HL-60 (cell line): ENCODE measurements around the gene USP44.

Source experiments
- DNase-seq, 2 experiments: peaks; one replicate each; pipeline ENCODE4 v3.0.0-alpha.2; 2010 to 2020; ENCODE audit warnings: low read depth in 1 of 2, low spot score in 1 of 2
- H3K27ac ChIP-seq: fragments of 250-450 bp; sonication (Bioruptor Pico); replicated peaks from 2 replicates; pipeline ENCODE4 v1.5.1; 2020; ENCODE audit warnings: mild to moderate bottlenecking, moderate library complexity
- H3K27me3 ChIP-seq: fragments of 250-450 bp; sonication (Bioruptor Pico); 2 replicates; pipeline ENCODE4 v1.5.1; 2021; ENCODE audit warnings: mild to moderate bottlenecking, moderate library complexity; ENCODE audit not compliant: insufficient read depth, poor library complexity, severe bottlenecking
- H3K4me3 ChIP-seq: replicated peaks from 2 replicates; pipeline ENCODE4 v1.5.1; 2011; ENCODE audit warnings: mild to moderate bottlenecking, control low read depth, low read length; ENCODE audit not compliant: insufficient read depth
- GABPA ChIP-seq: IDR thresholded peaks from 2 replicates; pipeline ENCODE4 v1.6.1; 2012; ENCODE audit warnings: low read depth
- POLR2AphosphoS5 ChIP-seq: IDR thresholded peaks from 2 replicates; pipeline ENCODE4 v1.6.1; 2012; ENCODE audit warnings: low read depth
- SPI1 ChIP-seq: IDR thresholded peaks from 2 replicates; pipeline ENCODE4 v1.6.1; 2012; ENCODE audit warnings: low read depth, mild to moderate bottlenecking, borderline replicate concordance
- long read RNA-seq: library from polyadenylated mRNA; unstranded; transcript quantifications from one replicate; pipeline ENCODE4 v2.0.0, GENCODE V29; 2020
- TF ChIP-seq, protein P1 (sequence below): IDR thresholded peaks from one replicate; pipeline ENCODE4 v1.5.1; 2011; ENCODE audit warnings: low read length, control low read depth, inconsistent platforms; ENCODE audit not compliant: insufficient read depth
- TF ChIP-seq, protein P2 (sequence below): IDR thresholded peaks from 2 replicates; pipeline ENCODE4 v1.6.1; 2012; ENCODE audit warnings: low read depth; ENCODE audit not compliant: insufficient replicate concordance

USP44 gene
- long read RNA-seq, transcript USP44-202 (6 exons, 3,161 nt): major isoform, 9 of 73 reads
- long read RNA-seq, partial matches to known transcripts: 13 of 73 reads
- long read RNA-seq, other reads (novel, unspliced or antisense): 51 of 73 reads

DNA sequence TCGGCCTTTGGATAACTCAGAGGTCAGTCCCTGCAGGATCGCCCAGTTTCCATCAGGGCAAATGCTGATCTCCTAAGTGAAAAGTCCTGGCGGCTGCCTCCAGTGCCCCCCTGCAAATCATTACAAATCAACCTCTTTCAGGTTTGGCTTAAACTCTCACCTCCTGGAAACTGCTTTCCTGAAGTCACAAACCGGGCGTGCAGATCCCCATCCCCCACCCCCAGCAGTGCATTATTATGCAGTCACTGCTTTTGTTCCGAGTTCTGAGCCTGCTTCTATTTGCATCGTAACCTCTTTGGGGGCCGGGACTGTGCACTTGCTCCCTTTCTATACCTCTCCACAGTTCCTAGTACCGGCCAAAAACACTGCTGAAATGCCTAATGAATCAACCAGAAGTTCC, at the start of gene USP44:
Gene USP44 (minus strand): TSS at position 172 of the 400 bp plus-strand sequence. CDS start 17,220 bp downstream, outside the sequence.
- TF ChIP-seq GABPA: no peak
- TF ChIP-seq, protein P1, sequence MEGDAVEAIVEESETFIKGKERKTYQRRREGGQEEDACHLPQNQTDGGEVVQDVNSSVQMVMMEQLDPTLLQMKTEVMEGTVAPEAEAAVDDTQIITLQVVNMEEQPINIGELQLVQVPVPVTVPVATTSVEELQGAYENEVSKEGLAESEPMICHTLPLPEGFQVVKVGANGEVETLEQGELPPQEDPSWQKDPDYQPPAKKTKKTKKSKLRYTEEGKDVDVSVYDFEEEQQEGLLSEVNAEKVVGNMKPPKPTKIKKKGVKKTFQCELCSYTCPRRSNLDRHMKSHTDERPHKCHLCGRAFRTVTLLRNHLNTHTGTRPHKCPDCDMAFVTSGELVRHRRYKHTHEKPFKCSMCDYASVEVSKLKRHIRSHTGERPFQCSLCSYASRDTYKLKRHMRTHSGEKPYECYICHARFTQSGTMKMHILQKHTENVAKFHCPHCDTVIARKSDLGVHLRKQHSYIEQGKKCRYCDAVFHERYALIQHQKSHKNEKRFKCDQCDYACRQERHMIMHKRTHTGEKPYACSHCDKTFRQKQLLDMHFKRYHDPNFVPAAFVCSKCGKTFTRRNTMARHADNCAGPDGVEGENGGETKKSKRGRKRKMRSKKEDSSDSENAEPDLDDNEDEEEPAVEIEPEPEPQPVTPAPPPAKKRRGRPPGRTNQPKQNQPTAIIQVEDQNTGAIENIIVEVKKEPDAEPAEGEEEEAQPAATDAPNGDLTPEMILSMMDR: no peak
- no peak within 1 kb of the TSS for H3K4me3 ChIP-seq
- no peak for DNase-seq
- no peak within 1 kb of the TSS for H3K27ac ChIP-seq
- H3K27me3 ChIP-seq: peaks cover 11% of the 10 kb centered on the region

DNA sequence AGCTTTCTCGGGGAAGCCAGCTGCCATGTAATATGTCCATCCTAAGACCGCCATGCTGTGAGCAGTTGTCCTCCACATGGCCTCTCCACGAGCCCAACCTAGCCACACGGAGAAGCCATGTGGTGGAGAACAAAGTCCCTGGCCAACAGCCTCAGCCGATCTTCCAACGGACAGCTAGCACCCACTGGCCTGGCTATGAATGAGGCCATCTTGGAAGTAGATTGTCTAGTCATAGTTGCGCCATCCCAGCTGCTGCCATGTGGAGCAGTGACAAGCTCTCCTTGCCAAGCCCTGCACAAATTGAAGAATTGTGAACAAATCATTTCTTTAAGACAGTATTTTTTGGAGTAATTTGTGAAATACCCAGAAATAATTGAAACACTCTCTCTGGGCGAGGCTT, 49.3 kb upstream of the USP44 start:
- H3K4me3 ChIP-seq: no peak overlapping the region
- H3K27ac ChIP-seq: no peak overlapping the region
- TF ChIP-seq GABPA (no peak), POLR2AphosphoS5 (no peak), SPI1 (no peak)
- TF ChIP-seq, protein P2, sequence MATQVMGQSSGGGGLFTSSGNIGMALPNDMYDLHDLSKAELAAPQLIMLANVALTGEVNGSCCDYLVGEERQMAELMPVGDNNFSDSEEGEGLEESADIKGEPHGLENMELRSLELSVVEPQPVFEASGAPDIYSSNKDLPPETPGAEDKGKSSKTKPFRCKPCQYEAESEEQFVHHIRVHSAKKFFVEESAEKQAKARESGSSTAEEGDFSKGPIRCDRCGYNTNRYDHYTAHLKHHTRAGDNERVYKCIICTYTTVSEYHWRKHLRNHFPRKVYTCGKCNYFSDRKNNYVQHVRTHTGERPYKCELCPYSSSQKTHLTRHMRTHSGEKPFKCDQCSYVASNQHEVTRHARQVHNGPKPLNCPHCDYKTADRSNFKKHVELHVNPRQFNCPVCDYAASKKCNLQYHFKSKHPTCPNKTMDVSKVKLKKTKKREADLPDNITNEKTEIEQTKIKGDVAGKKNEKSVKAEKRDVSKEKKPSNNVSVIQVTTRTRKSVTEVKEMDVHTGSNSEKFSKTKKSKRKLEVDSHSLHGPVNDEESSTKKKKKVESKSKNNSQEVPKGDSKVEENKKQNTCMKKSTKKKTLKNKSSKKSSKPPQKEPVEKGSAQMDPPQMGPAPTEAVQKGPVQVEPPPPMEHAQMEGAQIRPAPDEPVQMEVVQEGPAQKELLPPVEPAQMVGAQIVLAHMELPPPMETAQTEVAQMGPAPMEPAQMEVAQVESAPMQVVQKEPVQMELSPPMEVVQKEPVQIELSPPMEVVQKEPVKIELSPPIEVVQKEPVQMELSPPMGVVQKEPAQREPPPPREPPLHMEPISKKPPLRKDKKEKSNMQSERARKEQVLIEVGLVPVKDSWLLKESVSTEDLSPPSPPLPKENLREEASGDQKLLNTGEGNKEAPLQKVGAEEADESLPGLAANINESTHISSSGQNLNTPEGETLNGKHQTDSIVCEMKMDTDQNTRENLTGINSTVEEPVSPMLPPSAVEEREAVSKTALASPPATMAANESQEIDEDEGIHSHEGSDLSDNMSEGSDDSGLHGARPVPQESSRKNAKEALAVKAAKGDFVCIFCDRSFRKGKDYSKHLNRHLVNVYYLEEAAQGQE: no peak
- TF ChIP-seq, protein P1: no peak
- no peak for DNase-seq
- H3K27me3 ChIP-seq: no peaks in the 10 kb centered on the region

DNA sequence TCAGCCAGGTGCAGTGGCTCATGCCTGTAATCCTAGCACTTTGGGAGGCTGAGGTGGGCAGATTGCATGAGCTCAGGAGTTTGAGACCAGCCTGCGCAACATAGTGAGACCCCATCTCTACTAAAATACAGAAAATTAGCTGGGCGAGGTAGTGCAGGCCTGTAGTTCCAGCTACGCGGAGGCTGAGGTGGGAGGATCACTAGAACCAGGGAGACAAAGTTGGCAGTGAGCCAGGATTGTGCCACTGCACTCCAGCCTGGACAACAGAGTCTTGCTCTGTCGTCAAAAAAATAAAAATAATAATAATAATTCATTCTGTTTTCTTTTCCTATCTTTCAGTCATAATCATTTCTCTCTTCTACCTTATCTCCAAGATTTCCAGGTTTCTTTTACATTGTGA, 48.6 kb upstream of the USP44 start:
- no peak overlapping the region for H3K27ac ChIP-seq
- no peak overlapping the region for H3K4me3 ChIP-seq
- TF ChIP-seq, protein P2: no peak
- TF ChIP-seq GABPA (no peak), POLR2AphosphoS5 (no peak), SPI1 (no peak)
- TF ChIP-seq, protein P1: no peak
- H3K27me3 ChIP-seq: no peaks in the 10 kb centered on the region
- no peak for DNase-seq

DNA sequence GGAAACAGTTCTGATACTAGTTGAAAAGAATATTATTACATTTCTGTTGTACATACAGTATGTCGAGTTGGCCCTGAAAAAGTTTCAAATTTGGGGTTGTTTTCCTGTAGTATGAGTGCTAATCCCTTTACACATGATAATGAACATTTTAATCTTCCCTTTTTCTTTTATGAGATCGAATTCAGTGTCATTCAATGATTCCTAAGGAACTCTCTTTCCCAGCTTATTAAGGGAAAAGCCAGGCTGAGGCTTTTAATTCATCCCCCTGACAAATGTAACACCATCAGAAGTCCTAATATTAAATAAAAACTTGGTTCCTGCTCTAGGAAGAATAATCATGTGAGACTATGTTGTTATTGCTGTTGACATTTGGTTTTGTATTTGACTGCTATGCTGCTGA, 42.9 kb upstream of the USP44 start:
- Histone ChIP-seq H3K4me3 (no peak overlapping the region), H3K27me3 (no peaks in the 10 kb centered on the region), H3K27ac (no peak overlapping the region)
- DNase-seq: no peak
- TF ChIP-seq, protein P2: no peak
- TF ChIP-seq, protein P1: no peak
- no peak for TF ChIP-seq POLR2AphosphoS5
- no peak for TF ChIP-seq GABPA
- TF ChIP-seq SPI1: no peak
